Smooth muscle cell (in vitro differentiated cells): Measurements from ENCODE around the gene STAG3. TPM values are rescaled to one million over a fixed set of nuclear protein-coding genes. Genes with fewer than 3 reads are reported as not detected.
"Not testable (repeated sequence)": the region's sequence is repeated elsewhere in the genome, so short reads cannot be mapped to it uniquely, and the experiment has no call there.

Experiments used
- DNase-seq: peaks from one replicate; lab custom pipeline; 2025; ENCODE audit not compliant: unreplicated experiment; lab: John Stamatoyannopoulos, UW
- H2AFZ ChIP-seq: fragments of 200-600 bp; sonication (generic); 2 replicates; pipeline ENCODE4 v1.6.0; 2016; ENCODE audit warnings: antibody characterized with exemption, low read depth, mild to moderate bottlenecking
- H3F3A ChIP-seq: fragments of 200-600 bp; sonication (generic); 2 replicates; pipeline ENCODE4 v1.6.0; 2017; ENCODE audit warnings: antibody characterized with exemption, low read depth
- H3K27ac ChIP-seq: fragments of 200-600 bp; sonication (generic); 2 replicates; pipeline ENCODE4 v1.5.1; 2016; ENCODE audit warnings: low read depth, mild to moderate bottlenecking
- H3K27me3 ChIP-seq: fragments of 200-600 bp; sonication (generic); 2 replicates; pipeline ENCODE4 v1.6.1; 2016; ENCODE audit warnings: low read depth, mild to moderate bottlenecking
- H3K36me3 ChIP-seq: fragments of 200-600 bp; sonication (generic); 2 replicates; pipeline ENCODE4 v1.5.1; 2016; ENCODE audit warnings: low read depth
- H3K4me1 ChIP-seq: fragments of 200-600 bp; sonication (generic); 2 replicates; pipeline ENCODE4 v1.5.1; 2016; ENCODE audit warnings: low read depth
- H3K4me2 ChIP-seq: fragments of 200-600 bp; sonication (generic); 2 replicates; pipeline ENCODE4 v1.6.0; 2016; ENCODE audit warnings: mild to moderate bottlenecking
- H3K4me3 ChIP-seq: fragments of 200-600 bp; sonication (generic); 2 replicates; pipeline ENCODE4 v1.5.1; 2016; ENCODE audit warnings: mild to moderate bottlenecking
- H3K79me2 ChIP-seq: fragments of 200-600 bp; sonication (generic); 2 replicates; pipeline ENCODE4 v1.6.0; 2016; ENCODE audit warnings: low read depth, mild to moderate bottlenecking
- H3K9ac ChIP-seq: fragments of 200-600 bp; sonication (generic); 2 replicates; pipeline ENCODE4 v1.6.0; 2016; ENCODE audit warnings: low read depth
- H3K9me3 ChIP-seq: fragments of 200-600 bp; sonication (generic); replicated peaks from 2 replicates; pipeline ENCODE4 v1.5.1; 2016; ENCODE audit warnings: low read depth
- H4K20me1 ChIP-seq: fragments of 200-600 bp; sonication (generic); 2 replicates; pipeline ENCODE4 v1.6.0; 2016; ENCODE audit warnings: low read depth
- WGBS: methylation state at CpG from one replicate; pipeline ENCODE4 v1.1.7; 2016; ENCODE audit warnings: low lambda C conversion rate; 5-methylcytosine and 5-hydroxymethylcytosine counted together
- polyA plus RNA-seq: library from polyadenylated mRNA; unstranded; fragments of >200 nt; fragmentation: Nextera tagmentation; extraction: Ambion mirVana; gene quantifications from 2 replicates; pipeline ENCODE4 v1.2.1, GENCODE V29; 2016
- total RNA-seq: library from RNA; depleted of rRNA; stranded (reverse); fragments of >200 nt; gene quantifications from 2 replicates; pipeline ENCODE4 v1.2.3, GENCODE V29; 2014
- TF ChIP-seq, protein P1 (sequence below): fragments of 200-600 bp; sonication (generic); IDR thresholded peaks from 2 replicates; pipeline ENCODE4 v1.5.1; 2017; ENCODE audit warnings: borderline replicate concordance, mild to moderate bottlenecking, antibody characterized with exemption; ENCODE audit not compliant: insufficient read depth, poor library complexity, severe bottlenecking

The STAG3 gene
- total and polyA plus RNA-seq, 2 experiments from 2014 or later = 0.04 to 0.96 TPM

DNA sequence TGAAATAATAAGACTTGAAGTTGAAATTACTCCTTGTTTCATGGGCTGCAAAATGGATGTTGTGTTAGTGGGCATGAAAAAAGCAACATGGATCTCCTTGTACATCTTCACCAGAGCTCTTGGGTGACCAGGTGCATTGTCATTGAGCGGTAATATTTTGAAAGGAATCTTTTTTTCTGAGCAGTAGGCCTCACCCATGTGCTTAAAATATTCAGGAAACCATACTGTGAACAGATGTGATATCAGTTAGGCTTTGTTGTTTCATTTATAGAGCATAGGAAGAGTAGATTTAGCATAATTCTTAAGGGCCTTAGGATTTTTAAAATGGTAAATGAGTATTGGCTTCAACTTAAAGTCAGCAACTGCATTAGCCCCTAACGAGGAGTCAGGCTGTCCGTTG, 15.3 kb downstream of the STAG3 start:
- H3K9ac ChIP-seq = no peak overlapping the region
- no peaks in the 10 kb centered on the region for H3K4me1 ChIP-seq
- no peak for DNase-seq
- peaks cover 7% of the 10 kb centered on the region for H3K27me3 ChIP-seq
- no peaks in the 10 kb centered on the region for H3F3A ChIP-seq
- TF ChIP-seq, protein P1, sequence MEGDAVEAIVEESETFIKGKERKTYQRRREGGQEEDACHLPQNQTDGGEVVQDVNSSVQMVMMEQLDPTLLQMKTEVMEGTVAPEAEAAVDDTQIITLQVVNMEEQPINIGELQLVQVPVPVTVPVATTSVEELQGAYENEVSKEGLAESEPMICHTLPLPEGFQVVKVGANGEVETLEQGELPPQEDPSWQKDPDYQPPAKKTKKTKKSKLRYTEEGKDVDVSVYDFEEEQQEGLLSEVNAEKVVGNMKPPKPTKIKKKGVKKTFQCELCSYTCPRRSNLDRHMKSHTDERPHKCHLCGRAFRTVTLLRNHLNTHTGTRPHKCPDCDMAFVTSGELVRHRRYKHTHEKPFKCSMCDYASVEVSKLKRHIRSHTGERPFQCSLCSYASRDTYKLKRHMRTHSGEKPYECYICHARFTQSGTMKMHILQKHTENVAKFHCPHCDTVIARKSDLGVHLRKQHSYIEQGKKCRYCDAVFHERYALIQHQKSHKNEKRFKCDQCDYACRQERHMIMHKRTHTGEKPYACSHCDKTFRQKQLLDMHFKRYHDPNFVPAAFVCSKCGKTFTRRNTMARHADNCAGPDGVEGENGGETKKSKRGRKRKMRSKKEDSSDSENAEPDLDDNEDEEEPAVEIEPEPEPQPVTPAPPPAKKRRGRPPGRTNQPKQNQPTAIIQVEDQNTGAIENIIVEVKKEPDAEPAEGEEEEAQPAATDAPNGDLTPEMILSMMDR = no peak
- no peak overlapping the region for H2AFZ ChIP-seq
- H3K27ac ChIP-seq = no peak overlapping the region
- no peak overlapping the region for H3K4me3 ChIP-seq
- no peaks in the 10 kb centered on the region for H3K79me2 ChIP-seq
- whole genome bisulfite sequencing = 94% methylated on average over 3 of the region's 3 CpGs
- H4K20me1 ChIP-seq = no peaks in the 10 kb centered on the region
- no peak overlapping the region for H3K4me2 ChIP-seq
- no peaks in the 10 kb centered on the region for H3K36me3 ChIP-seq
- no peaks in the 10 kb centered on the region for H3K9me3 ChIP-seq

DNA sequence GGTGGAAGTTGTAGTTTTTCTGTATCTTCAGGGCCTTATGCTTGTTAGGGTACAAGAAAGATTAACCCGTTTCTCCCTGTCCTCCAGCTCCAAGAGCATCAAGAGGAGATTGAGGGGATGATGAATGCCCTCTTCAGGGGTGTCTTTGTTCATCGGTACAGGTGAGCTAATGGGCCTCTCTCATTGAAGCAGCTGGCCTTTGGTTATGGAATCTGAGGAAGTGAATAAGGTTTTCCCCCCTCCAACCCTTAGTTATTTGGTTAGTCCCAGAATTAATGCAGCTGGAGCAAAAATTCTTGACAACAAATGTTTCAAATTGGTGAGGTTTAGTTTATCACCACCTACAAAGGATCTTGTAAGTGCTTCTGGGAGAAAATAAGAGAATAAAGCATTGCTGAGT, 17.5 kb downstream of the STAG3 start:
- H3K27ac ChIP-seq = no peak overlapping the region
- H3K27me3 ChIP-seq = peaks cover 10% of the 10 kb centered on the region
- no peaks in the 10 kb centered on the region for H3K79me2 ChIP-seq
- H3K4me2 ChIP-seq = no peak overlapping the region
- no peaks in the 10 kb centered on the region for H3F3A ChIP-seq
- H2AFZ ChIP-seq = no peak overlapping the region
- H3K9me3 ChIP-seq = no peaks in the 10 kb centered on the region
- H3K4me3 ChIP-seq = no peak overlapping the region
- TF ChIP-seq, protein P1 = no peak
- 77% methylated on average over 2 of the region's 2 CpGs for WGBS
- H3K4me1 ChIP-seq = no peaks in the 10 kb centered on the region
- no peak overlapping the region for H3K9ac ChIP-seq
- no peaks in the 10 kb centered on the region for H3K36me3 ChIP-seq
- H4K20me1 ChIP-seq = no peaks in the 10 kb centered on the region
- no peak for DNase-seq

DNA sequence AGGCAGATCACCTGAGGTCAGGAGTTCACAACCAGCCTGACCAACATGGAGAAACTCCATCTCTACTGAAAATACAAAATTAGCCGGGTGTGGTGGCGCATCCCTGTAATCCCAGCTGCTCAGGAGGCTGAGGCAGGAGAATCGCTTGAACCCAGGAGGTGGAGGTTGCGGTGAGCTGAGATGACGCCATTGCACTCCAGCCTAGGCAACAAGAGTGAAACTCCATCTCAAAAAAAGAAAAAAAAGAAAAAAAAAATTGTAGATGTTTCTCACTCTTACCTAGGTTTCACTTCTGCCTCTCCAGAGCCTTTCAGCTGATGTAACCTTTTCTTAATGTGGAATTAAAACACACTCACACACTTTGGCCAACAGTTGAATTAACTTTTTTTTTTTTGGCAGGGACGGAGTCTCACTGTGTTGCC, 18.2 kb downstream of the STAG3 start:
- H3K27ac ChIP-seq, H3K4me1 ChIP-seq, H3K9ac ChIP-seq, H4K20me1 ChIP-seq, H3K4me3 ChIP-seq, H2AFZ ChIP-seq, H3F3A ChIP-seq, DNase-seq, H3K9me3 ChIP-seq, H3K36me3 ChIP-seq, H3K79me2 ChIP-seq, H3K4me2 ChIP-seq: not testable (repeated sequence)
- WGBS = 98% methylated on average over 6 of the region's 6 CpGs
- peaks cover 14% of the 10 kb centered on the region for H3K27me3 ChIP-seq

DNA sequence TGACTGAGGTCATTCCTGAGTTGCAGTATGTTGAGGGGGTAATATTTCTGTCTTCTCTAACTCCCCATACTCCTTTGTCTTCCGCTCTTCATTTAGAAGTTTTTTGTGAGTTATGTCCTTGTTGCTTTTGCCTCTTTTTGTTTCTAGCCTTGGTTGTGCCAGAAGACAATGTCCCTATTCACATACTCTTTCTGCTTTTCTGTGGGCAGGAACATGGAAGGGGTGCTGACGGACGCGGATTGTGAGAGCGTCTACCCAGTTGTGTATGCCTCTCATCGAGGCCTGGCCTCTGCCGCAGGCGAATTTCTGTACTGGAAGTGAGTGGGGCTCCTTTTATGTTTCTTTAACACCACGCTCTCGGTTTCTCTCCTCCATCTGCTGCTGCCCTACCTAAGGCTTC, 20.5 kb downstream of the STAG3 start:
- Histone ChIP-seq H3K9me3 (no peaks in the 10 kb centered on the region), H3F3A (no peaks in the 10 kb centered on the region), H3K27ac (no peak overlapping the region), H3K79me2 (no peaks in the 10 kb centered on the region), H2AFZ (no peak overlapping the region), H4K20me1 (no peaks in the 10 kb centered on the region), H3K4me2 (no peak overlapping the region), H3K27me3 (peaks cover 31% of the 10 kb centered on the region), H3K9ac (no peak overlapping the region), H3K4me3 (no peak overlapping the region), H3K36me3 (no peaks in the 10 kb centered on the region), H3K4me1 (no peaks in the 10 kb centered on the region)
- no peak for DNase-seq
- WGBS = 97% methylated on average over 10 of the region's 10 CpGs
- TF ChIP-seq, protein P1 = no peak
